GM12878 (cell line): ENCODE data around the gene ARL2. TPM values are rescaled to one million over a fixed set of nuclear protein-coding genes. Genes with fewer than 3 reads are reported as not detected.

Experiments
- ATAC-seq: fragments of 200-7000 bp; cut with Tn5 transposase; 3 replicates; pipeline ENCODE4 v1.9.1; 2020; ENCODE audit warnings: mild to moderate bottlenecking, moderate library complexity
- BruUV-seq: library from RNA; stranded (reverse); fragments of 400-500 nt; replicated peaks from 2 replicates; lab custom pipeline; 2021; lab: Mats Ljungman, UMichigan
- CTCF ChIA-PET: fragments of 300-600 bp; sonication (Branson Sonifier 250); formaldehyde crosslinking; extraction: SDS; loops from one replicate; lab custom pipeline; 2021; ENCODE audit warnings: inconsistent platforms; lab: Yijun Ruan, JAX
- POLR2A ChIA-PET: fragments of 350-600 bp; formaldehyde crosslinking; extraction: SDS; loops from one replicate; lab custom pipeline; 2021; ENCODE audit warnings: inconsistent platforms; lab: Charles Lee
- RAD21 ChIA-PET: fragments of 300-600 bp; sonication (Branson Sonifier 250); formaldehyde crosslinking; loops from one replicate; lab custom pipeline; 2023; ENCODE audit warnings: antibody characterized with exemption; ENCODE audit not compliant: unreplicated experiment; lab: Charles Lee
- SMC1A ChIA-PET: fragments of 300-600 bp; sonication (Branson Sonifier 250); formaldehyde crosslinking; loops from one replicate; lab custom pipeline; 2023; ENCODE audit not compliant: unreplicated experiment, uncharacterized antibody; lab: Charles Lee
- DNase-seq: peaks from one replicate; pipeline ENCODE4 v3.0.0-alpha.2; 2011; ENCODE audit warnings: low read depth, low spot score
- FAIRE-seq: peaks from 3 replicates; lab custom pipeline; 2011; peaks lifted over from hg19 to GRCh38; lab: Jason Lieb, UNC
- H2AFZ ChIP-seq: 2 replicates; pipeline ENCODE4 v1.6.0; 2011; ENCODE audit warnings: low read depth, low read length, control low read depth; ENCODE audit not compliant: control insufficient read depth
- H3K27ac ChIP-seq: 2 replicates; pipeline ENCODE4 v1.5.1; 2011; ENCODE audit warnings: control low read depth; ENCODE audit not compliant: control insufficient read depth, insufficient read depth
- H3K27me3 ChIP-seq, 2 experiments: replicated peaks in 1 of 2; 2 replicates each; pipeline versions ENCODE4 v1.6.0 to v1.6.1; 2011; ENCODE audit warnings: low read length in 1 of 2; ENCODE audit not compliant: control insufficient read depth in 2 of 2, insufficient read depth in 2 of 2
- H3K36me3 ChIP-seq, 2 experiments: 2 replicates each; pipeline ENCODE4 v1.5.1; 2011; ENCODE audit warnings: low read length in 1 of 2; ENCODE audit not compliant: control insufficient read depth in 2 of 2, insufficient read depth in 2 of 2
- H3K4me1 ChIP-seq: 2 replicates; pipeline ENCODE4 v1.6.1; 2011; ENCODE audit warnings: mild to moderate bottlenecking, low read length, moderate library complexity, mixed read lengths; ENCODE audit not compliant: control insufficient read depth, insufficient read depth
- H3K4me2 ChIP-seq: 2 replicates; pipeline ENCODE4 v1.6.0; 2011; ENCODE audit warnings: control low read depth; ENCODE audit not compliant: control insufficient read depth, insufficient read depth
- H3K4me3 ChIP-seq: fragments of 200-600 bp; sonication (generic); 2 replicates; pipeline ENCODE4 v1.5.1; 2016
- H3K79me2 ChIP-seq: 2 replicates; pipeline ENCODE4 v1.6.0; 2011; ENCODE audit warnings: low read length; ENCODE audit not compliant: control insufficient read depth, insufficient read depth
- H3K9ac ChIP-seq: 2 replicates; pipeline ENCODE4 v1.8.0; 2011; ENCODE audit warnings: low read length, control low read depth, mixed read lengths; ENCODE audit not compliant: control insufficient read depth, insufficient read depth
- H3K9me3 ChIP-seq: replicated peaks from 3 replicates; pipeline ENCODE4 v1.5.1; 2011; ENCODE audit warnings: mild to moderate bottlenecking, low read length; ENCODE audit not compliant: control insufficient read depth, insufficient read depth
- H4K20me1 ChIP-seq: 2 replicates; pipeline ENCODE4 v1.6.0; 2011; ENCODE audit not compliant: control insufficient read depth, insufficient read depth
- LARP7 ChIP-seq: fragments of 450-650 bp; IDR thresholded peaks from 2 replicates; pipeline ENCODE4 v1.6.1; 2017; ENCODE audit warnings: mild to moderate bottlenecking
- SREBF1 ChIP-seq: IDR thresholded peaks from 2 replicates; pipeline ENCODE4 v1.6.1; 2012; ENCODE audit warnings: mild to moderate bottlenecking, low read length
- STAT1 ChIP-seq: fragments of 450-650 bp; conservative IDR thresholded peaks from 2 replicates; pipeline ENCODE4 v1.6.1; 2014; ENCODE audit warnings: antibody characterized with exemption, mild to moderate bottlenecking
- WGBS: methylation state at CpG from one replicate; pipeline ENCODE4 v1.1.6; 2016; ENCODE audit warnings: low lambda C conversion rate; ENCODE audit not compliant: insufficient replicate concordance, insufficient coverage; ENCODE audit errors: missing lambda C conversion rate; 5-methylcytosine and 5-hydroxymethylcytosine counted together
- in situ Hi-C: fragments of 300-500 bp; cut with MboI; formaldehyde crosslinking; loops from 9 replicates; pipeline ENCODE4 v1.14.3; 2018; ENCODE audit warnings: mixed read lengths
- intact Hi-C: fragments of 100-400 bp; cut with micrococcal nuclease; formaldehyde crosslinking; loops from one replicate; pipeline ENCODE4 v1.14.2; 2022; ENCODE audit not compliant: unreplicated experiment
- polyA plus RNA-seq, 11 experiments: library from polyadenylated mRNA; depleted of rRNA in 4 of 11; unstranded in 6 of 11; stranded (reverse) in 5 of 11; fragments of >200 nt; fragmentation: Nextera tagmentation in 4 of 11; fragmentation: Illumina TruSeq in 1 of 11; extraction: Ambion mirVana in 4 of 11; extraction: Trizol in 1 of 11; gene quantifications; 1 replicate in 1 of 11; 2 replicates in 10 of 11; pipeline versions ENCODE4 v1.2.1 to v1.2.3, GENCODE V29; 2011 to 2016; ENCODE audit warnings: inconsistent platforms in 2 of 11, missing spikeins in 2 of 11, low read depth in 1 of 11
- total RNA-seq, 4 experiments: library from RNA; depleted of rRNA in 3 of 4; stranded (reverse); fragments of >200 nt in 3 of 4; fragmentation: Illumina TruSeq in 1 of 4; extraction: Trizol in 1 of 4; gene quantifications; 2 replicates each; pipeline versions ENCODE4 v1.2.1 to v1.2.3, GENCODE V29; 2013 to 2021
- TF ChIP-seq, protein P1 (sequence below): fragments of 150-350 bp; IDR thresholded peaks from 2 replicates; pipeline ENCODE4 v1.6.1; 2016; ENCODE audit warnings: low read depth, low read length
- TF ChIP-seq, protein P2 (sequence below): fragments of 450-650 bp; formaldehyde crosslinking; IDR thresholded peaks from 2 replicates; pipeline ENCODE4 v1.5.0; 2022; ENCODE audit warnings: mild to moderate bottlenecking, missing genetic modification characterization
- TF ChIP-seq, protein P3 (sequence below): fragments of 450-650 bp; IDR thresholded peaks from 2 replicates; pipeline ENCODE4 v1.6.1; 2016; ENCODE audit warnings: mild to moderate bottlenecking

Gene ARL2
- total and polyA plus RNA-seq, 10 of the 15 experiments (the other 5 are each of a cell fraction or from before 2014, with no cell fraction given) = 4.1 to 138 (median 73.4) TPM

DNA sequence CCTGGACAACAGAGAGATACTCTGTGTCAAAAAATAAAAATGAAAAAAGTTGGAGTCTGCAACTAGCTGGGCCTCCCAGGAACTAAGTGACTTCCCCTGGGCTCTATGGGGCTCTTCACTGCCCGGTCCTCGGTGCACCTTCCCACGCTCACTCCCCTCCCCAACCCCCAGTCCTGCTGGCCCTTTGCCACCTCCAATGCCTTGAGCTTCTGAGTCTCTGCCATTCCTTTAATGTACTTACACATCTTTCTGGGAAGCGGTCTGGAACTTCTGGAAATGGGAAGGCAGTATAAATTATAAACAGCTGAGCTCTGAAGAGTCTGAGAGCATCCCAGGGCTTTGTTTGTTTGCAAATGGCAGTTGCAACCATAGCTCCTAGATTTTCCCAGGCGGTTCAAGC is 11.3 kb upstream of the ARL2 start:
- Histone ChIP-seq H2AFZ (no peak overlapping the region), H3K36me3 (no peaks in the 10 kb centered on the region), H3K4me2 (no peak overlapping the region), H3K4me1 (no peaks in the 10 kb centered on the region), H3K27me3 (no peaks in the 10 kb centered on the region), H3K27ac (no peak overlapping the region), H3K4me3 (no peak overlapping the region), H3K79me2 (no peaks in the 10 kb centered on the region), H4K20me1 (no peaks in the 10 kb centered on the region), H3K9ac (no peak overlapping the region), H3K9me3 (no peaks in the 10 kb centered on the region)
- ATAC-seq (no peak), DNase-seq (no peak), FAIRE-seq (no peak)
- ChIA-PET SMC1A (interaction anchor here (1.3 to 1.9 kb wide), 2 partner anchors 10 to 313 kb away, joined by 4 to 6 read pairs; no protein-coding TSS in a partner anchor), CTCF (interaction anchor here (1.2 to 5.0 kb wide), 2 partner anchors 10 to 155 kb away, joined by 4 to 25 read pairs; partner anchors contain the start of gene ARL2), POLR2A (interaction anchor here (0.6 kb wide), 1 partner anchor 11 kb away, joined by 3 read pairs; no protein-coding TSS in a partner anchor), RAD21 (interaction anchor here (0.6 to 2.3 kb wide), 3 partner anchors 10 to 563 kb away, joined by 3 to 6 read pairs (median 5); no protein-coding TSS in a partner anchor)
- in situ Hi-C loops = no loop called here
- BruUV-seq = no TSS peak
- TF ChIP-seq, protein P1, sequence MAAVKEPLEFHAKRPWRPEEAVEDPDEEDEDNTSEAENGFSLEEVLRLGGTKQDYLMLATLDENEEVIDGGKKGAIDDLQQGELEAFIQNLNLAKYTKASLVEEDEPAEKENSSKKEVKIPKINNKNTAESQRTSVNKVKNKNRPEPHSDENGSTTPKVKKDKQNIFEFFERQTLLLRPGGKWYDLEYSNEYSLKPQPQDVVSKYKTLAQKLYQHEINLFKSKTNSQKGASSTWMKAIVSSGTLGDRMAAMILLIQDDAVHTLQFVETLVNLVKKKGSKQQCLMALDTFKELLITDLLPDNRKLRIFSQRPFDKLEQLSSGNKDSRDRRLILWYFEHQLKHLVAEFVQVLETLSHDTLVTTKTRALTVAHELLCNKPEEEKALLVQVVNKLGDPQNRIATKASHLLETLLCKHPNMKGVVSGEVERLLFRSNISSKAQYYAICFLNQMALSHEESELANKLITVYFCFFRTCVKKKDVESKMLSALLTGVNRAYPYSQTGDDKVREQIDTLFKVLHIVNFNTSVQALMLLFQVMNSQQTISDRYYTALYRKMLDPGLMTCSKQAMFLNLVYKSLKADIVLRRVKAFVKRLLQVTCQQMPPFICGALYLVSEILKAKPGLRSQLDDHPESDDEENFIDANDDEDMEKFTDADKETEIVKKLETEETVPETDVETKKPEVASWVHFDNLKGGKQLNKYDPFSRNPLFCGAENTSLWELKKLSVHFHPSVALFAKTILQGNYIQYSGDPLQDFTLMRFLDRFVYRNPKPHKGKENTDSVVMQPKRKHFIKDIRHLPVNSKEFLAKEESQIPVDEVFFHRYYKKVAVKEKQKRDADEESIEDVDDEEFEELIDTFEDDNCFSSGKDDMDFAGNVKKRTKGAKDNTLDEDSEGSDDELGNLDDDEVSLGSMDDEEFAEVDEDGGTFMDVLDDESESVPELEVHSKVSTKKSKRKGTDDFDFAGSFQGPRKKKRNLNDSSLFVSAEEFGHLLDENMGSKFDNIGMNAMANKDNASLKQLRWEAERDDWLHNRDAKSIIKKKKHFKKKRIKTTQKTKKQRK = no peak
- TF ChIP-seq SREBF1 = no peak
- no peak for TF ChIP-seq STAT1
- TF ChIP-seq, protein P2, sequence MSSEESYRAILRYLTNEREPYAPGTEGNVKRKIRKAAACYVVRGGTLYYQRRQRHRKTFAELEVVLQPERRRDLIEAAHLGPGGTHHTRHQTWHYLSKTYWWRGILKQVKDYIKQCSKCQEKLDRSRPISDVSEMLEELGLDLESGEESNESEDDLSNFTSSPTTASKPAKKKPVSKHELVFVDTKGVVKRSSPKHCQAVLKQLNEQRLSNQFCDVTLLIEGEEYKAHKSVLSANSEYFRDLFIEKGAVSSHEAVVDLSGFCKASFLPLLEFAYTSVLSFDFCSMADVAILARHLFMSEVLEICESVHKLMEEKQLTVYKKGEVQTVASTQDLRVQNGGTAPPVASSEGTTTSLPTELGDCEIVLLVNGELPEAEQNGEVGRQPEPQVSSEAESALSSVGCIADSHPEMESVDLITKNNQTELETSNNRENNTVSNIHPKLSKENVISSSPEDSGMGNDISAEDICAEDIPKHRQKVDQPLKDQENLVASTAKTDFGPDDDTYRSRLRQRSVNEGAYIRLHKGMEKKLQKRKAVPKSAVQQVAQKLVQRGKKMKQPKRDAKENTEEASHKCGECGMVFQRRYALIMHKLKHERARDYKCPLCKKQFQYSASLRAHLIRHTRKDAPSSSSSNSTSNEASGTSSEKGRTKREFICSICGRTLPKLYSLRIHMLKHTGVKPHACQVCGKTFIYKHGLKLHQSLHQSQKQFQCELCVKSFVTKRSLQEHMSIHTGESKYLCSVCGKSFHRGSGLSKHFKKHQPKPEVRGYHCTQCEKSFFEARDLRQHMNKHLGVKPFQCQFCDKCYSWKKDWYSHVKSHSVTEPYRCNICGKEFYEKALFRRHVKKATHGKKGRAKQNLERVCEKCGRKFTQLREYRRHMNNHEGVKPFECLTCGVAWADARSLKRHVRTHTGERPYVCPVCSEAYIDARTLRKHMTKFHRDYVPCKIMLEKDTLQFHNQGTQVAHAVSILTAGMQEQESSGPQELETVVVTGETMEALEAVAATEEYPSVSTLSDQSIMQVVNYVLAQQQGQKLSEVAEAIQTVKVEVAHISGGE = no peak
- TF ChIP-seq, protein P3, sequence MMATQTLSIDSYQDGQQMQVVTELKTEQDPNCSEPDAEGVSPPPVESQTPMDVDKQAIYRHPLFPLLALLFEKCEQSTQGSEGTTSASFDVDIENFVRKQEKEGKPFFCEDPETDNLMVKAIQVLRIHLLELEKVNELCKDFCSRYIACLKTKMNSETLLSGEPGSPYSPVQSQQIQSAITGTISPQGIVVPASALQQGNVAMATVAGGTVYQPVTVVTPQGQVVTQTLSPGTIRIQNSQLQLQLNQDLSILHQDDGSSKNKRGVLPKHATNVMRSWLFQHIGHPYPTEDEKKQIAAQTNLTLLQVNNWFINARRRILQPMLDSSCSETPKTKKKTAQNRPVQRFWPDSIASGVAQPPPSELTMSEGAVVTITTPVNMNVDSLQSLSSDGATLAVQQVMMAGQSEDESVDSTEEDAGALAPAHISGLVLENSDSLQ = no peak
- no peak for TF ChIP-seq LARP7
- intact Hi-C loops = no loop called here
- 64% methylated on average over 5 of the region's 5 CpGs for WGBS
